ENCODE measurements around the gene MLXIP.
"Not testable (repeated sequence)": the region's sequence is repeated elsewhere in the genome, so short reads cannot be mapped to it uniquely, and the experiment has no call there.

Gene MLXIP

GRCh38 chr12:122056406-122056805, 22.1 kb upstream of the MLXIP start:
- not testable (repeated sequence) for DNase-seq

- no peak for DNase-seq
Measured at GRCh38 chr12:122057007-122057735, 21.4 kb upstream of the MLXIP start.

- DNase-seq, result no peak
Measured at GRCh38 chr12:122057769-122058168, 20.8 kb upstream of the MLXIP start.

- no peak for DNase-seq
Measured at GRCh38 chr12:122058549-122059149, 19.9 kb upstream of the MLXIP start.

- no peak for DNase-seq
Measured at GRCh38 chr12:122059203-122059960, 19.2 kb upstream of the MLXIP start.

- no peak for DNase-seq
Measured at GRCh38 chr12:122060081-122060501, 18.5 kb upstream of the MLXIP start.

GRCh38 chr12:122061253-122061652, 17.3 kb upstream of the MLXIP start:
- no peak for DNase-seq

- no peak for DNase-seq
Measured at GRCh38 chr12:122062832-122063693, 15.5 kb upstream of the MLXIP start.

GRCh38 chr12:122063694-122064024, 14.9 kb upstream of the MLXIP start:
- DNase-seq, result no peak

- DNase-seq, result peak; percentile 38
Measured at GRCh38 chr12:122064025-122064777, 14.4 kb upstream of the MLXIP start.

GRCh38 chr12:122064780-122065588, 13.6 kb upstream of the MLXIP start:
- no peak for DNase-seq

- no peak for DNase-seq
Measured at GRCh38 chr12:122067548-122067947, 11.0 kb upstream of the MLXIP start.

GRCh38 chr12:122067966-122068365, 10.6 kb upstream of the MLXIP start:
- DNase-seq, result no peak

GRCh38 chr12:122072031-122072970, 6.3 kb upstream of the MLXIP start:
- no peak for DNase-seq

- DNase-seq, result no peak
Measured at GRCh38 chr12:122073815-122074214, 4.7 kb upstream of the MLXIP start.

GRCh38 chr12:122076743-122077495, 1.6 kb upstream of the MLXIP start:
- no peak for DNase-seq

GRCh38 chr12:122079033-122079531, 526 bp downstream of the MLXIP start:
- DNase-seq, result no peak

GRCh38 chr12:122079532-122080081, 1.1 kb downstream of the MLXIP start:
- DNase-seq, result no peak

Measured in NCI-H1694 treated with DMSO at 0.1 percent for 48 hours (cell line).